Neural progenitor cell (in vitro differentiated cells): ENCODE results near the gene PPIL1.

Source experiments
- CTCF ChIP-seq: fragments of 200-600 bp; sonication (generic); IDR thresholded peaks from 2 replicates; pipeline ENCODE4 v1.5.1; 2017; ENCODE audit warnings: antibody characterized with exemption, mild to moderate bottlenecking
- EZH2phosphoT487 ChIP-seq: fragments of 200-600 bp; sonication (generic); IDR thresholded peaks from 2 replicates; pipeline ENCODE4 v1.6.1; 2017; ENCODE audit warnings: antibody characterized with exemption

- TF ChIP-seq EZH2phosphoT487 (no peak), CTCF (no peak)
Measured at GRCh38 chr6:36912030-36912454, 37.4 kb upstream of the PPIL1 start.
